GM21447 (cell line): ENCODE data around the gene UNC5CL.
"Not testable (repeated sequence)": the region's sequence is repeated elsewhere in the genome, so short reads cannot be mapped to it uniquely, and the experiment has no call there.

Source experiments
- ATAC-seq: cut with Tn5 transposase; IDR thresholded peaks from one replicate; pipeline ENCODE4 v1.9.1; 2021; ENCODE audit not compliant: unreplicated experiment

UNC5CL gene

DNA sequence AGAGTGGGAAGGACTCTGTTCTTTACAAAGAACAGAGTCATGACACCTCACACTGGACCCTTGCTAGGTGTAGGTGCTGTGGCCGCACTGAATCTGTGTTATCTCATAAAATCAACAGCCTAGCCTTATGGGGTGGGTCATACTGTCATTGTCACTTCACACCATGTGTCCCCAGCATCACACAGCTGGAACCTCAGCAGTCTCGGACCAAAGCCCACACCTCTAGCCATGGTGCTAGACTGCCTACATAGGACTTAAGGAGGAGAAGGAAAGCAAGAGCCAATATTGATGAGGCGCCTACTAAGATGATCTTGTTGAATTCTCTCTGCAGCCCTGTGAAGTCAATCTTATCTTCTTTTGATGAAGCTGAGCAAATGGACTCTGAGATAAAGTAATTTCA lies 31.0 kb downstream of the UNC5CL start:
- no peak for ATAC-seq

DNA sequence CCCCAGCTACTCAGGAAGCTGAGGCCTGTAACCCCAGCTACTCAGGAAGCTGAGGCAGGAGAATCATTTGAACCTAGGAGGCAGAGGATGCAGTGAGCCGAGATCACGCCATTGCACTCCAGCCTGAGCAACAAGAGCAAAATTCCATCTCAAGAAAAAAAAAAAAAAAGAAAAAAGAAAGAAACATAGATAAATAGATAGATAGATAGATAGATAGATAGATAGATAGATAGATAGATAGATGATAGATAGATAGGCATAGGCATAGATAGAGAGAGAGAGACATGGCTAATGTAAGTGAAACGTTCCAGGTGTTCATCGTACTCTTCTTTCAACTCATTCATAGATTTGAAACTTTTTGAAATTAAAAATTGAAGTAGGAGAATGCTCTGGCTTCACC lies 32.0 kb downstream of the UNC5CL start:
- ATAC-seq, result not testable (repeated sequence)

DNA sequence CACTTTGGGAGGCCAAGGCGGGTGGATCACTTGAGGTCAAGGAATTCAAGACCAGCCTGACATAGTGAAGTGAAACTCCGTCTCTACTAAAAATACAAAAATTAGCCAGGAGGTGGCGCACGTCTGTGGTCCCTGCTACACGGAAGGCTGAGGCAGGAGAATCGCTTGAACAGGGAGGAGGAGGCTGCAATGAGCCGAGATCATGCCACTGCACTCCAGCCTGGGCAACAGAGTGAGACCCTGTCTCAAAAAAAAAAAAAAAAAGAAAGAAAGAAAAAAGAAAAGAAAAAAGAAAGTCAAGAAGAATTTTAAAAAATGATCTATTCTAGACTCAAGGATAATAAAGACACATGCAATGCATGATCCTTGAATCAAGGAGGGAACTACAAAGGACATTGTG lies 32.8 kb downstream of the UNC5CL start:
- ATAC-seq, result not testable (repeated sequence)

DNA sequence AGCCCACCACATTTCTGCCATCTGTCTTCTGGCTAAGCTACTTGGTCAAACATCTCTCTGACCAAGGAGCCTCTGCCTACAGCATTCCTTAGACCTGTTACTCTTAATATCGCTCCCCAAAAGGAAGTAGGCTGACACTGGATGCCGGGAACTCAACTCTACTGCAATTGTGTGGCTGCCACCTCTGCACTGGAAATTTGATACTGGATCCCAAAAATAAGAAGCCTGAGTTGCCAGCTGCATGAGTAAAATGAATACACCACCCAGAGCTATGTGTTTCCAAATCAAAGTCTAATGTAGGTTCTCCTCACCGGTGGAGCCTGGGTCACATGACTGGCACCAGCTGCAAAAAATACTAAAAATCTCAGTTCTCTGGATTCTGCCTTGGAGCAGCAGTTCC lies 36.9 kb downstream of the UNC5CL start:
- ATAC-seq, result no peak

DNA sequence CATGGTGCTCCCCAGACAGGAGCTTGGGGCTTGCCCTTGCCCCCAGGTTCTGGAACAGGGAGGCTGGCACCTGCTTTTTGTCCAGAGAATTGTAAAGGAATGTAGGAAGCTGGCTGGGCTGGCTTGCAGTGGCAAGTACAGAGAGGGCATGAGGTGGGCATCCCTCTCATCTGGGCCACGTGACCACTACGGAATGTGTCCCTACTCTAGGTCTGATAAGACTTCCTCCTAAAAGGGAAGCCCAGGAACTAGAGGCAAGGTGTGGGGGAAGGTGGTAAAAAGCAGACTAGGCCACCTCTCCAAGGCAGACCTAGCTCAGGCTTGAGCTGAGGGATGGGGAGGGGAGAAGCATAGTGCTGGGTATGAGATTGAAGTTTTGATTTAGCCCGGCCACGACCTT lies 38.8 kb downstream of the UNC5CL start:
- ATAC-seq, result no peak

DNA sequence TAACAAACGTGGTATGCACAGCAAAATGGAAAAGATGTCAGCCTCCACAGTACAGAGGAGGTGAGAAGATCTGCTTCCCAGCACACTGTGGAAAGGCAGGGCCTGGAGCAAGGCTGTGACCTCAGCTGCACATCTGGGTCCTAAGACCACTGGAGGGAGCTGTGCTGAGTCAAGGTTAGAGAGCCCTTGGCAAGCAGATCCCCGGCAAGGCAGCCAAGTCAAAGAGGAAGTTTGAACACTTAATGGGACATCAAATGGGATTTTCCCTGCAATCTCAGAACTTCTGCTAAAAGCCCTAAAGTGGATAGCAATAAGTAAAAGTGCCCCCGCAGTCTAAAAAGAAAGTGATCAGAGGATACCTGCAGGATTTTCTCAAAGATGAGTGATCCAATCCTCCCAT lies 39.5 kb downstream of the UNC5CL start:
- ATAC-seq, result no peak

DNA sequence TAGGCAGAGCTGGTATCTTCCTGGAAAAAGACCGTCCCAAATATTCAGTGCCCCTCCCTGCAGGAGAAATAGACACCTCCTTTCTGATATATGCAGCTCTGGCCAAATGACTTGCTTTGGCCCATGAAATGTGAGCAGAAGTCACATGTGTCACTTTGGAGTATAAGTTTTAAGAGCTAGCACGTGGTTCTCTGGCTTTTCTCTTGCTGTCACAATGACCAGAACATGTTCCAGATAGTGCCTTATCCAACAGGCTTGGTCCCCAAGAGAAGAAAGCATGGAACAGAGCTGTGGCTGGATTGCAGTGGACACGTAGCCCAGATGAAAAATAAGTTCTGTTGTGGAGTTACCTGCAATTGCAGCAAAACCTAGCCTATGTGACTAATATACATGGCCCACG lies 40.4 kb downstream of the UNC5CL start:
- ATAC-seq, result no peak

DNA sequence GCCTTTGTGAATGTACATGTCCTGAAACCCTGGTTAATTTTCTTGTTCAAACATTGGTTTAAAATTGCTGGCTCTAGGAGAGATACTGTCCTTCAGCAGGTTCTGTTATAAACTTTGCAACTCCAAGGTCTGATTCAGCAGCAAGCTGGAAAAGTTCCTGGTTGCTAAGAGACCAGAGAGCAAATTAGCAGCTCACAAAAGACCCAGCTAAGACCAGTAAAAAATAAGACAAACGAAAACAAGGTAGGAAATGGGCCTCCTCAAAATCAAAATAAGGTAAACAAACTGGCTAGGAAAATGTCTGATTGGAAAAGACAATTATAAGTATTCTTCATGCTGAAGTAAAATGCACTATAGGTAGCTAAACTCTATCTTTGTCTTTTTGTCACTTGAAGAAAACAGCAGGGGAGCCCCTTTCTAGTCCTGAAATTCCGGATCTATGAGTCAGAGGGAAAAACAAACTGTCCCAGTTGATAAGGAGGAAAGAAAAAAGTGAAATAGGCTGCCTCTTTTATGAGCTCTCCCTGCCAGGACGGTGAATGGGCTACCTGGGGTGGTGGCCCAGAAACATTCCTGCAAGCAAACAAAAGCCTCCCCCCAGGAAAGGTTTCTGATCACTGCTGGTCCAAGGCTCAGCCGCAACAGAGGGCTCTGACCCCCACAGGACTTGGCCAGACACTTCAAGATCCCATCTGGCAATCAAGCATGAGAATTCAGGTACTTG lies 41.6 kb downstream of the UNC5CL start:
- no peak for ATAC-seq

DNA sequence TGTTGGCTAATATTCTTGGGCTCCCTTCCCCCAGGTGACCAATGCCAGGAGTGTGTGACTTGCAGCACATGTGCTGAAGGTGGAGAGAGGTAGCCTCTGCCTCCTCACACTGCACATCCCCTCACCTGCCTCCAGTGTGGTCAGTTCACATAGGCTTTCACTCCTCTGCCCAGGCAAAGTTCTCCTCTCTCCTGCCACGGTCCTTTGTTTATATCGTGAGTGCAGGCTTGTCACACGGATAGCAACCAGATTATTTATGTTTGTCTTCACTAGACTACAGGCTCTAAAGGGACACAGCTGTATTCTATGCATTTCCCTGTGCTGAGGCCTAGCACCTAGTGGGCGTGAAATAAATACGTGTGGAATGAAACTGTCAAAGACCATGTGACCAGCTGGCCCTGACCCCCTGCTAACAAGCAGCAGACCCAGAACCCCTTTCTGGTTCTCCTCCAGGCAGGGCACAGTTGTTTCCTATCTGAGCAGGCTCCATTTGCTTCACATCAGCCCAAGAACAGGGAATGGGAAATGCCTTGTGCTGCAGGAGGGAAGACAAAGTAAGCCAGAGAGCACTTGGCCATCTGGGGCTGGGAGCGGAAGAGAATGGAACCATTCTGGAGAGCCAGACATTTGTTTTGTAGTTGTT lies 42.3 kb downstream of the UNC5CL start:
- ATAC-seq, result no peak

DNA sequence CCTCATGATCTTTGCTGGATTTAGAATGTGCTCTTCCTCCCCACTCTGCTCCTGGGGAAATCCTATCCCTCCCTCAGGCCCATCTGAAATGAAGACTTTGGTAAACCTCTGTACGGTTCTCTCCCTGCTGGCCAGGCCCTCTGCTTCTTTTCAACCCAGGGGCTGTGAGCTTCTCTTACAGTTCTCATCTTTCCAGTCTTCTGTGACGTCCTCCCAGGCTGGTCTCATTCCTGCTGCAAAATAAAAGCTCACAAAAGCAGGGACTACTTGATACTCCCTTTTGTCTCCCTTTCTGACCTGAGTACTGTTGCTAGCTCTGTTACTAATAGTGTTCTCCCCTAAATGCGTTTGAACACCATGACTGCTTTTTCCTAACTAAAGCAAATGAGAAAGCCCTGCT lies 46.3 kb downstream of the UNC5CL start:
- no peak for ATAC-seq

DNA sequence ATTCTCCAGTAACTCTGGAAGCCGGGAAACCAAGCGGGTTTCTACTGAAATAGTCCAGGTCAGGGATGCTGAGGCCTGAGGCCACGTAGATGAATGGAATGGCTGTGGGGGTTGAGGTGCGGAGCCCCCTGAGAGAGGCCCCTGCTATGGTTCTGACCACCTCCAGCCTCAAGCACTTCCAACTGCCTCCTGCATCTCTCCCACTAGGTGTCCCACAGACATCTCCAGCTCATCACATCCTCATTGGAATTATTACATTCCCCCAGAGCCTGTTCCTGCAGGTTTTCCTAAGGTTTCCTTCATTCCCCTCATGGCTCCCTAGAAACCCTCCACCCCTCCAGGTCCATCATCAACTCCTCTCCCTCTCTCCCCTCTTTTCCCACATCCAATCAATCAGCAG lies 48.7 kb downstream of the UNC5CL start:
- no peak for ATAC-seq

DNA sequence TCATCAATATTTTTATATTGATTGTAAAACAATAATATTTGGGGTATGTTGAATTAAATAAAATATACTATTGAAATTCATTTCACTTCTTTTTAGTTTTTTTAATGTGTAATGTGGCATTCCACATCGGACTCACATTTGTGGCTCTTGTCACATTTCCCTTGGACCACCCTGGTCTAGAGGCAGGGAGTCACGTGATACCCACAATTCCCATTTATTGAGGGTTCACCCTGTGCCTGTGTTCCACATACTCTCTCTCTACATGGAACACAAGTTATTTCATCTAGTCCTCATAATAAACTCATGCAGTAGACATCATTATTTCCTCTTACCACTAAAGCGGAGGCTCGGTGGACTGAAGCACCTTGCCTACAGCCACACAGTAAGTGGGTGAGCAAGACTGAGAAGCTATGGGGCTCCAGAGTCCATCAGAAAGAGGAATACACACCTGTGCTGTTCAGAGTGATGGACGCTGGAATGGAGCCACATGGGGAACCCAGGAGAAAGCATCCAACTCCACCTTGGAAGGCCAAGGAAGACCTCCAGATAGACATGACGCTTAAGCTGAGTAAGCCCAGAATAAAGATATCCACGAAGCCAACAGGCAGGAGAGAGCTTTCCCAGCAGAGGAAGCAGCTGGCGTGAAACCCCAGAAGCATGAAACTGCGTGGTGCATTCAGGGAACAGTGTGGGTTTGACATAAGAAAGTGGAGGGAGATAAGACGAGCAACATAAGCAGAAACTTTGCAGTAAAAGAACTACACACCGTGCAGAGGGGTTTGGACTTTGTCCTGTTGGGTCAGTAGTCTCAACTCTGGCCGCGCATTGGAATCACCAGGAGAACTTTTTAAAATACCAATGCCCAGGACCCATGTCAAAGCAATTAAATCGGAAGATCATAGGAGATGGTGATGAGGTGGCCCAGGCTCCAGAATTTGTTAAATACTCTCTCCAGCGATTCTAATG lies 49.5 kb downstream of the UNC5CL start:
- ATAC-seq, result no peak

DNA sequence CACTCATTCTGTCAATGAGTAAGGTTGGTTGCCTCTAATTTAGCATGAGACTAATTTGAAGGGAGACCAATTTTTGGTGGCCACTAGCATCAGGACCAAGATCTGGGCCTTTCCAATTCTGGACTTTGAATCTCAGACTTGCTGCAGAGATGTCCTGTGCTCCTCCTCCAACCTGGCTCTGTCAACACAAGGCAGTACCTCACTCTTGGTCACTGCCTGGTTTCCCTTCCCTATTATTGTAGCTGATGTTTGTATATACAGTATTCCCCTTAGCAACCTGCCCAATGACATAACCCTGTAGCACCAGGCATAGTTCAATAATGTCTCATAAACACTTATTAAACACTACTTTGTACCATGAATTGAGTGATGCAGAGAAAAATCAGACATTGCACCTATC lies 50.4 kb downstream of the UNC5CL start:
- ATAC-seq, result no peak

DNA sequence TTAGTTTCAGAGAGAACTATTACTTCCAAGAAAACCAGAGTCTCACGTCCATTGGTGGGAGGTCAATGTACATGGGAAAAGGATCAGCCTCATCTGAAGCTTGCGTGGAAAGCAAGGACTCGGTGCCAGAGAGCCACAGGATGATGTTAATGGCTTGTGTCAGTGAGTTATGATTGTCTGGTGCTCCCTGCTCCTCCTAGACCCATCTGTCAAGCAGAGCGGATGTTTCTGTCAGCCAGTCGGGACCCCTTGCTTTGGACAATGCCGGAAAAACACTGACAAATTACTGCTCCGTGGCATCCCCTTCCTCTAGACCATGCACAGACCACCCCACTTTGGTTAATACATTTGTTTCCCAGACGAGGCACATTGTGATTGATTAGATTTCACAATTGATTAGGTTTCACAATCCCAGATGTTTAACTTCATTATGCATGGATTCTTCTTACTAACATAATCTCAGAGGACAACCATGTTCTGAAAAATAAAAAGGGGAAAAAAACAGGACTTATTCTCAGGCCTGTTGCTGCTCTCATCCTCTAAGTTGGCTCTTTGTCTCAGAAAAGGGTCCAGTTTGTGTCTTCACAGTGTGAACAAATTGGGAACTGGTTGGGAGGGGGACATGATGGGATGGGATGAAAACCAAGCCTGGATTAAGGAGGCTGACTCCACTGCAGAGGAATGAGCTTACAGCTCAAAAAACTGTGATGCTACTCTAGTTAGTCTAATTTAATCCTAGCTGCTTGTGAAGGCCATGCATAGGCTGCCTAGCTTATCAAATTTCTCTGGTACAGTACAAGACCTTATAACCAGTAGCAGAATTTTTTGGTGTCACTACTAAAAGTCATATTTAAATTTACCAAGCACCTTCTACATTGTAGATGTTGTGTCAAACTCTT lies 51.9 kb downstream of the UNC5CL start:
- no peak for ATAC-seq

DNA sequence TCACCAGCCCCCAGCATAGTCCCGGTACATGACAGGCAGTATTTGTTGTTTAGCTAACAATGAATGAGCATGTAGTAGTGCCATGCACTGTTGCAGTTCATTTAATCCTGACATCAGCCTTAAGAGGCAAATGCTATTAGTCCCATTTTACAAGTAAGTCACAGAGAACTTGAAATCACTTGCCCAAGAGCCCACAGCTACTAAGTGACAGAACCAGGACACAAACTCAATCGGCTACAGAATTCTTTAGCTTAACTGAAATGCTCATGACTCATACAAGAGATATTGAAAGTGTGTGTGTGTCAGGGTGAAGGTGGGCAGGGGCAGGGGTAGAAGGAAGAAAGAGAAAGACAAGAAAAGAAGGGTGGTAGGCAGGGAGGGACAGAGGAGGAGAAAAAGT lies 52.7 kb downstream of the UNC5CL start:
- no peak for ATAC-seq

DNA sequence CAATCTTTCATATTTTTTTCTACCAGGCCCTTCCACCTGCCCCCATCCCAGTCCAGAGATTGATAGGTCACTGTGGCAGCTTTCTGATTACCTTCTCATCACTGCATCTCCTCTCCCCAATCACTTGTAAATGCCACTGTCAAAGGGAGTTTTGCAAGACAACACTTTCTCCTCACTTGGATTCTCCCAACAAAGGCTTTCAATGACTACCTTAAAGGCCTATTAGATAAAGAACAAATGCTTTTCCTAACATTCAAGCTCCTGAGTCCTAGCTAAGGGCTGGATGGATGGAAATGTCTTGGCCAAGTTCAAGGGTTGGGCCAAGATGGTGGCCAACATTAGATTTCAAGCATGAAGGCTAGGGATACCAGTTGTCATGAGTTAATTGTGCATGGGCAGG lies 55.3 kb downstream of the UNC5CL start:
- ATAC-seq, result no peak

DNA sequence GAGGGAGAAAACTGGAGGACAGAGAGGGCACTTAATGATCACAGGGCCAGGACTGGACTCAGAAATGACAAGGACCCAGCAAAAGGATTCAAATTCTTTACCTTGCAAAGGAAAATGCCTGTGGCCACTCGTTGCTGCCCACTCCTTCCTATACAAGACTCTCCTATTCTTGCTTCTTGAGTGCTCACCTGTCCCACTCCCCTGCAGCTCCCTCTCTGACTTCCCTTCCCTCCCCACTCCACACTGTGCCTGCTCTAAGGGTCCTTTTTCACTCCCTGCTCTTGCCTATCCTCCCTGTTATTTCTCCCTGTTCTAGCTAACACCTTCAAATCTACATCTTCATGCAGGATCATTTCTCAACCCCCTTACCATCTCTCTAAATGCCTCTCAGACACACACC lies 56.1 kb downstream of the UNC5CL start:
- no peak for ATAC-seq

DNA sequence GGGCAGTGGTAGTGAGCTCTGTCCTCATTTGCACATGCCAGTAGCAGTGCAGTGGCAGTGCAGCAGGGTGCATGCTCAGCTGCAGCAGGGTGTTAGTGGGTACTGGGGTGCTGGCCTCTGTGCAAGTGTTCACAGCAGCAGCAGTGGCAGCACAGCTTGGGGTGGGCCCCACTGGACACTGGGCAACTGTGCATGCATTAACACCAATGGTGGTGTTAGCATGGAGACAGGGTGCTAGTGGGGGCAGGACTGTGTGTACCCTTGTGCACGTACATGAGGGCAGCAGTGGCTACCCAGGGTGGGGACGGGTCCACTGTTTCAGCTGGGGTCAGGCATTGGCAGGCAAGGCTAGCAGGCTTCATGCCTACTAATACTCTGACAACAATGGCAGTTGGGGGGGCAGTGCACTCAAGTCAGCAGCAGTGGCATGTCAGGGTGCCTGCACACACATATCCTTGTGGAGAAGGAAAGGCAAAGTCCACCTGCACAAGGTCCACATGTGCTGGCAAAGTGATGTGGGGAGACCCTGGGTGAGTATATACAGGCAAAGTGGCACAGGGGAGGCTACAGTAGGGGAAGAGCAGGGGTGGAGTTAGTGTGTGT lies 60.2 kb downstream of the UNC5CL start:
- ATAC-seq, result no peak

DNA sequence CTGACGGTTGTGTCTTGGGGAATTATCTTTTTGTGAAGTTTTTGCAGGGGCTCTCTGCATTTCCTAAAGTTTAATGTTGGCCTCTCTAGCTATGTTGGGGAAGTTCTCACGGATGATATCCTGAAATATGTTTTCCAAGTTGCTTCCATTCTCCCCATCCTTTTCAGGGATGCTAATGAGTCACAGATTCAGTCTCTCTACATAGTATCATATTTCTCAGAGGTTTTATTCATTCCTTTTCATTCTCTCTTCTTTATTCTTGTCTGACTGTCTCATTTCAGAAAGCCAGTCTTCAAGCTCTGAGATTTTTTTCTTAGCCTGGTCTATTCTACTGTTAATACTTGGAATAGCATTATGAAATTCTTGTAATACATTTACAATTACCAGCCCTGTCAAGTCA lies 61.3 kb downstream of the UNC5CL start:
- ATAC-seq, result no peak

DNA sequence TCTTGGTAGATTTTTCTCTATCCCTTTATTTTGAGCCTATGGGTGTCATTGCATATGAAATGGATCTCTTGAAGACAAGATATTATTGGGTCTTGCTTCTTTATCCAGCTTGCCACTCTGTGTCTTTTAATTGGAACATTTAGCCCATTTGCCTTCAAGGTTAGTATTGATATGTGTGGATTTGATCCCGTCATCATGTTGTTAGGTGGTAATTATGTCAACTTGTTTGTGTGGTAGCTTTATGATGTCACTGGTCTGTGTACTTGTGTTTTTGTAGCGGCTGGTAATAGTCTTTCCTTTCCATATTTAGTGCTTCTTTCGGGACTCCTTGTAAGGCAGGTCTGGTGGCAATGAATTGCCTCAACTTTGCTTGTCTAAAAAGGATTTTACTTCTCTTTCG lies 61.9 kb downstream of the UNC5CL start:
- no peak for ATAC-seq
